SK-N-SH (cell line): ENCODE results near the gene DECR2. TPM values are rescaled to one million over a fixed set of nuclear protein-coding genes. Genes with fewer than 3 reads are reported as not detected.

Experiments
- CTCF ChIA-PET: fragments of 300-600, 350-600 bp; formaldehyde crosslinking; extraction: SDS; loops from one replicate; lab custom pipeline; 2021; lab: Yijun Ruan, JAX
- POLR2A ChIA-PET: fragments of 350-600 bp; sonication (Branson Sonifier 250); formaldehyde crosslinking; extraction: SDS; loops from one replicate; lab custom pipeline; 2020; ENCODE audit warnings: antibody characterized with exemption, inconsistent platforms; lab: Yijun Ruan, JAX
- DNase-seq: peaks from one replicate; pipeline ENCODE4 v3.0.0; 2012
- H2AFZ ChIP-seq: fragments of 200-600 bp; sonication (generic); 2 replicates; pipeline ENCODE4 v1.8.1; 2016; ENCODE audit warnings: antibody characterized with exemption, mild to moderate bottlenecking, low read depth
- H3F3A ChIP-seq: fragments of 200-600 bp; sonication (generic); replicated peaks from 2 replicates; pipeline ENCODE3; 2016; ENCODE audit warnings: antibody characterized with exemption, mild to moderate bottlenecking; ENCODE audit not compliant: insufficient read depth
- H3K27ac ChIP-seq, 2 experiments: fragments of 200-500 bp in 1 of 2; fragments of 200-600 bp in 1 of 2; sonication (Bioruptor generic) in 1 of 2; sonication (generic), shearing (Covaris generic) in 1 of 2; 2 replicates each; pipeline versions ENCODE4 v1.5.1 to v1.6.1; 2014 to 2016; ENCODE audit warnings: low read depth in 2 of 2, inconsistent platforms in 1 of 2, low read length in 1 of 2, mild to moderate bottlenecking in 1 of 2, mixed read lengths in 1 of 2
- H3K27me3 ChIP-seq: fragments of 200-600 bp; sonication (generic), shearing (Covaris generic); 2 replicates; pipeline ENCODE4 v1.6.1; 2016; ENCODE audit warnings: mixed run types; ENCODE audit not compliant: insufficient read depth
- H3K36me3 ChIP-seq, 2 experiments: fragments of 200-500 bp in 1 of 2; fragments of 200-600 bp in 1 of 2; sonication (Bioruptor generic) in 1 of 2; sonication (generic) in 1 of 2; replicated peaks in 1 of 2; 2 replicates each; pipeline versions ENCODE3 to v1.5.1; 2014 to 2016; ENCODE audit warnings: low read length in 1 of 2, mild to moderate bottlenecking in 1 of 2; ENCODE audit not compliant: insufficient read depth in 2 of 2, control insufficient read depth in 1 of 2
- H3K4me1 ChIP-seq, 2 experiments: fragments of 200-500 bp in 1 of 2; fragments of 200-600 bp in 1 of 2; sonication (Bioruptor generic) in 1 of 2; sonication (generic), shearing (Covaris generic) in 1 of 2; 2 replicates each; pipeline versions ENCODE4 v1.5.1 to v1.6.1; 2014 to 2016; ENCODE audit warnings: low read depth in 1 of 2, low read length in 1 of 2, mixed run types in 1 of 2; ENCODE audit not compliant: insufficient read depth in 2 of 2, control insufficient read depth in 1 of 2
- H3K4me2 ChIP-seq: fragments of 200-600 bp; sonication (generic), shearing (Covaris generic); 2 replicates; pipeline ENCODE4 v1.6.1; 2017; ENCODE audit warnings: mixed run types
- H3K4me3 ChIP-seq, 2 experiments: fragments of 200-500 bp in 1 of 2; fragments of 200-600 bp in 1 of 2; sonication (Bioruptor generic) in 1 of 2; sonication (generic), shearing (Covaris generic) in 1 of 2; 2 replicates each; pipeline versions ENCODE4 v1.5.1 to v1.8.1; 2014 to 2016; ENCODE audit warnings: low read depth in 2 of 2, inconsistent platforms in 1 of 2, low read length in 1 of 2, mild to moderate bottlenecking in 1 of 2, mixed read lengths in 1 of 2, moderate library complexity in 1 of 2
- H3K79me2 ChIP-seq: fragments of 200-600 bp; sonication (generic); 2 replicates; pipeline ENCODE4 v1.8.1; 2017; ENCODE audit warnings: mild to moderate bottlenecking; ENCODE audit not compliant: insufficient read depth
- H3K9ac ChIP-seq: fragments of 200-600 bp; sonication (generic); 2 replicates; pipeline ENCODE4 v1.6.1; 2017; ENCODE audit warnings: mixed run types
- H3K9me2 ChIP-seq: fragments of 200-600 bp; sonication (generic); 2 replicates; pipeline ENCODE4 v1.6.1; 2017; ENCODE audit warnings: mixed run types
- H3K9me3 ChIP-seq: fragments of 200-600 bp; sonication (generic); 2 replicates; pipeline ENCODE4 v1.6.1; 2017; ENCODE audit warnings: mixed run types, mild to moderate bottlenecking, moderate library complexity
- H4K20me1 ChIP-seq: fragments of 200-600 bp; sonication (generic); 2 replicates; pipeline ENCODE4 v1.6.1; 2017; ENCODE audit warnings: mild to moderate bottlenecking, mixed run types; ENCODE audit not compliant: insufficient read depth
- CTCF ChIP-seq: fragments of 200-600 bp; sonication (generic); IDR thresholded peaks from 2 replicates; pipeline ENCODE4 v1.6.1; 2017; ENCODE audit warnings: antibody characterized with exemption, mild to moderate bottlenecking, moderate library complexity
- FOSL2 ChIP-seq: IDR thresholded peaks from 2 replicates; pipeline ENCODE4 v1.4.0; 2012; ENCODE audit warnings: low read depth, mild to moderate bottlenecking, moderate library complexity, borderline replicate concordance
- GABPA ChIP-seq: IDR thresholded peaks from 2 replicates; pipeline ENCODE4 v1.4.0; 2012; ENCODE audit warnings: low read depth, mild to moderate bottlenecking
- GATA2 ChIP-seq: sonication (generic); formaldehyde crosslinking; IDR thresholded peaks from 2 replicates; pipeline ENCODE4 v1.5.0; 2020; ENCODE audit warnings: mild to moderate bottlenecking, missing genetic modification reagents
- IRF3 ChIP-seq: fragments of 150-350 bp; IDR thresholded peaks from 2 replicates; pipeline ENCODE4 v1.6.1; 2016; ENCODE audit warnings: mild to moderate bottlenecking, low read depth, low read length
- MXI1 ChIP-seq: IDR thresholded peaks from 2 replicates; pipeline ENCODE4 v1.6.1; 2012; ENCODE audit warnings: mild to moderate bottlenecking, low read depth, low read length, improper control_type of control experiment
- NFIC ChIP-seq: IDR thresholded peaks from 2 replicates; pipeline ENCODE4 v1.4.0; 2012; ENCODE audit warnings: borderline replicate concordance
- RAD21 ChIP-seq: IDR thresholded peaks from 2 replicates; pipeline ENCODE4 v1.6.1; 2012; ENCODE audit warnings: mild to moderate bottlenecking, low read length
- RCOR1 ChIP-seq: fragments of 150-350 bp; IDR thresholded peaks from 2 replicates; pipeline ENCODE4 v1.6.1; 2017; ENCODE audit warnings: antibody characterized with exemption, low read length
- RXRA ChIP-seq: IDR thresholded peaks from 2 replicates; pipeline ENCODE4 v1.4.0; 2012; ENCODE audit warnings: low read depth, mild to moderate bottlenecking, borderline replicate concordance
- SIN3A ChIP-seq: IDR thresholded peaks from 2 replicates; pipeline ENCODE4 v1.6.1; 2012; ENCODE audit warnings: low read depth, mild to moderate bottlenecking, low read length, moderate library complexity, borderline replicate concordance
- SMC3 ChIP-seq: IDR thresholded peaks from 2 replicates; pipeline ENCODE4 v1.6.1; 2012; ENCODE audit warnings: low read depth, low read length, improper control_type of control experiment
- TEAD4 ChIP-seq: IDR thresholded peaks from 2 replicates; pipeline ENCODE4 v1.4.0; 2012; ENCODE audit warnings: mild to moderate bottlenecking, borderline replicate concordance; ENCODE audit not compliant: insufficient read depth
- USF1 ChIP-seq: IDR thresholded peaks from 2 replicates; pipeline ENCODE4 v1.4.0; 2012; ENCODE audit warnings: low read depth, borderline replicate concordance
- ZBTB33 ChIP-seq: IDR thresholded peaks from 2 replicates; pipeline ENCODE4 v1.4.0; 2012; ENCODE audit warnings: low read depth, borderline replicate concordance
- WGBS: methylation state at CpG from one replicate; pipeline ENCODE4 v1.1.6; 2017; ENCODE audit warnings: low lambda C conversion rate; 5-methylcytosine and 5-hydroxymethylcytosine counted together
- polyA plus RNA-seq, 3 experiments: library from polyadenylated mRNA; depleted of rRNA; stranded (reverse); fragments of >200 nt; gene quantifications; 2 replicates each; pipeline ENCODE4 v1.2.3, GENCODE V29; 2012

DECR2 gene
- polyA plus RNA-seq, 1 of the 3 experiments (the other 2 are of a cell fraction): 53.0 TPM

GRCh38 chr16:381789-382717 is 19.6 kb upstream of the DECR2 start, which contains the start of gene PGAP6:
PGAP6 (minus strand) TSS chr16:381978; CDS start chr16:381821, 157 bp downstream.
- DNase-seq: peak; percentile 97
- Histone ChIP-seq H4K20me1 (peaks cover 17% of the 10 kb centered on the region), H3K9ac (peak within 1 kb of the TSS; percentile 88), H3K9me2 (no peaks in the 10 kb centered on the region), H3K4me1 (peaks cover 5 to 23% of the 10 kb centered on the region in 2 experiments; a peak in 2 of 4 replicates), H3K36me3 (peaks cover 0 to 6% of the 10 kb centered on the region in 2 experiments), H3K27me3 (no peaks in the 10 kb centered on the region), H2AFZ (0 out of 2 replicates have a peak within 1 kb of the TSS, but pooled peaks have one; percentile 47), H3K4me3 (peak within 1 kb of the TSS; percentile 86), H3K79me2 (peaks cover 29% of the 10 kb centered on the region), H3F3A (peaks cover 4% of the 10 kb centered on the region), H3K9me3 (no peaks in the 10 kb centered on the region), H3K27ac (peak within 1 kb of the TSS; percentile 30 to 77; a peak in 3 of 4 replicates), H3K4me2 (peak within 1 kb of the TSS; percentile 97)
- TF ChIP-seq MXI1 (peak; percentile 34; the same call in 1 of the 2 replicates), GABPA (peak; percentile 35), SIN3A (no peak), USF1 (peak; percentile 74)
- 11% methylated on average over 24 of the region's 123 CpGs for WGBS
- CTCF ChIA-PET: interaction anchor here (0.9 to 1.2 kb wide), 3 partner anchors 16 to 316 kb away, joined by 3 to 4 read pairs (median 4); partner anchors contain the start of gene DECR2
- POLR2A ChIA-PET: interaction anchor here (1.6 kb wide), 1 partner anchor 11 kb away, joined by 4 read pairs; the partner anchor contains the start of gene MRPL28

GRCh38 chr16:383326-384051 is 18.2 kb upstream of the DECR2 start:
- H3K9me2 ChIP-seq: no peaks in the 10 kb centered on the region
- 94% methylated on average over 24 of the region's 33 CpGs for WGBS
- no peak overlapping the region for H3K4me3 ChIP-seq
- no peaks in the 10 kb centered on the region for H3K9me3 ChIP-seq
- peaks cover 28% of the 10 kb centered on the region for H3K79me2 ChIP-seq
- ChIA-PET CTCF (interaction anchor here (0.8 to 1.2 kb wide), 4 partner anchors 14 to 318 kb away, joined by 3 to 4 read pairs (median 4); partner anchors contain the start of gene DECR2), POLR2A (no interaction called here)
- TF ChIP-seq FOSL2 (no peak), SIN3A (no peak), TEAD4 (no peak), RCOR1 (no peak), RXRA (no peak), RAD21 (no peak), USF1 (no peak), ZBTB33 (no peak), MXI1 (no peak), GATA2 (CRISPR knock-in tag) (no peak), CTCF (no peak), IRF3 (no peak), NFIC (no peak), SMC3 (no peak)
- peaks cover 5 to 22% of the 10 kb centered on the region in 2 experiments; a peak in 2 of 4 replicates for H3K4me1 ChIP-seq
- no peak overlapping the region for H3K9ac ChIP-seq
- no peak overlapping the region for H3K4me2 ChIP-seq
- H4K20me1 ChIP-seq: peaks cover 16% of the 10 kb centered on the region
- no peaks in the 10 kb centered on the region for H3K27me3 ChIP-seq
- no peak overlapping the region for H2AFZ ChIP-seq
- no peaks in the 10 kb centered on the region for H3K36me3 ChIP-seq
- no peak overlapping the region for H3K27ac ChIP-seq
- peaks cover 4% of the 10 kb centered on the region for H3F3A ChIP-seq
- DNase-seq: no peak
